Right renal pelvis (tissue), 4 donors: ENCODE results near the gene PCGF1. TPM values are rescaled to one million over a fixed set of nuclear protein-coding genes. Genes with fewer than 3 reads are reported as not detected.

Experiments
- polyA plus RNA-seq, 4 donors: library from polyadenylated mRNA; unstranded; fragments of 120-200 nt; gene quantifications; one replicate each; pipeline ENCODE4 v1.2.1, GENCODE V29; 2013; ENCODE audit not compliant: insufficient read length in 4 of 4

The PCGF1 gene
- polyA plus RNA-seq, 4 donors = 23.7 to 30.3 (median 25.8) TPM

Other genes starting within 250 kb of the PCGF1 start
- 1 to 10 TPM; 1.8 to 3.1 (median 2.3) TPM for gene SLC4A5, start 164.3 kb downstream of the PCGF1 start, polyA plus RNA-seq
- 100 to 1,000 TPM; 146 to 166 (median 153) TPM for gene DCTN1, start 127.4 kb downstream of the PCGF1 start, polyA plus RNA-seq
- 1 to 10 TPM; 5.0 to 9.5 (median 7.2) TPM for gene C2orf81, start 86.1 kb downstream of the PCGF1 start, polyA plus RNA-seq
- gene WDR54, start 86.0 kb downstream of the PCGF1 start, polyA plus RNA-seq = 10 to 100 TPM; 36.7 to 44.2 (median 40.9) TPM
- gene RTKN, start 65.8 kb downstream of the PCGF1 start, polyA plus RNA-seq = 10 to 100 TPM; 62.1 to 79.9 (median 66.2) TPM
- gene INO80B, start 52.6 kb downstream of the PCGF1 start, polyA plus RNA-seq = 10 to 100 TPM; 20.2 to 29.5 (median 24.5) TPM
- 100 to 1,000 TPM in 3 of 4 donors, 10 to 100 TPM in 1; 94.9 to 132 (median 109) TPM for gene WBP1, start 49.3 kb downstream of the PCGF1 start, polyA plus RNA-seq
- gene MOGS, start 42.3 kb downstream of the PCGF1 start, polyA plus RNA-seq = 10 to 100 TPM; 47.9 to 58.5 (median 53.1) TPM
- 10 to 100 TPM; 36.6 to 67.9 (median 44.6) TPM for gene MRPL53, start 35.0 kb downstream of the PCGF1 start, polyA plus RNA-seq
- gene CCDC142, start 24.7 kb downstream of the PCGF1 start, polyA plus RNA-seq = 10 to 100 TPM in 2 of 4 donors, 1 to 10 TPM in 2; 8.0 to 12.1 (median 10.1) TPM
- 10 to 100 TPM; 27.5 to 32.6 (median 31.2) TPM for gene TTC31, start 24.6 kb downstream of the PCGF1 start, polyA plus RNA-seq
- gene LBX2, start 8.1 kb downstream of the PCGF1 start, polyA plus RNA-seq = 1 to 10 TPM; 1.9 to 4.0 (median 3.2) TPM
- gene TLX2, start 6.8 kb upstream of the PCGF1 start, polyA plus RNA-seq = under 1 TPM in 1 of 4 donors, not detected in 3; 0.26 TPM
- under 1 TPM; 0.19 to 0.56 (median 0.53) TPM for gene DQX1, start 18.5 kb upstream of the PCGF1 start, polyA plus RNA-seq
- gene AUP1, start 22.0 kb upstream of the PCGF1 start, polyA plus RNA-seq = 100 to 1,000 TPM in 3 of 4 donors, 10 to 100 TPM in 1; 95.8 to 113 (median 110) TPM
- gene HTRA2, start 22.2 kb upstream of the PCGF1 start, polyA plus RNA-seq = 10 to 100 TPM; 33.8 to 39.3 (median 37.6) TPM
- gene LOXL3, start 46.2 kb upstream of the PCGF1 start, polyA plus RNA-seq = 10 to 100 TPM in 3 of 4 donors, 1 to 10 TPM in 1; 9.2 to 11.3 (median 10.4) TPM
- 10 to 100 TPM in 1 of 4 donors, 1 to 10 TPM in 3; 7.8 to 10.2 (median 8.7) TPM for gene DOK1, start 47.0 kb upstream of the PCGF1 start, polyA plus RNA-seq
- gene M1AP, start 140.6 kb upstream of the PCGF1 start, polyA plus RNA-seq = 1 to 10 TPM in 2 of 4 donors, under 1 TPM in 2; 0.40 to 1.5 (median 1.0) TPM
- gene SEMA4F, start 146.6 kb upstream of the PCGF1 start, polyA plus RNA-seq = 1 to 10 TPM; 6.7 to 8.1 (median 7.6) TPM